Tibial nerve (tissue), 4 donors: ENCODE data around the gene UTP11.

ENCODE experiments used
- CTCF ChIP-seq, 5 experiments: fragments of 200-600 bp in 3 of 5; fragments of 450-650 bp in 2 of 5; sonication (generic) in 3 of 5; IDR thresholded peaks; one replicate each; pipeline ENCODE4 v1.5.1; 2016 to 2019; ENCODE audit warnings: antibody characterized with exemption in 5 of 5, mild to moderate bottlenecking in 3 of 5, moderate library complexity in 2 of 5
- EP300 ChIP-seq, 2 donors: sonication (generic); formaldehyde crosslinking; IDR thresholded peaks; one replicate each; pipeline ENCODE4 v1.6.1; 2017; ENCODE audit warnings: antibody characterized with exemption in 2 of 2, mild to moderate bottlenecking in 1 of 2

- TF ChIP-seq CTCF (IDR thresholded peaks at IDR 0.05) (no peak), EP300 (IDR thresholded peaks at IDR 0.05) (no peak)
These were observed 8.0 kb upstream of the UTP11 start for GRCh38 chr1:38004284-38005108.
